Measurements from ENCODE around the gene FNIP1.
A peak's percentile ranks its signal among the peaks of the same experiment; 100 is the strongest.
"Not testable (repeated sequence)": the region's sequence is repeated elsewhere in the genome, so short reads cannot be mapped to it uniquely, and the experiment has no call there.

Gene FNIP1

GRCh38 chr5:131634996-131635683 lies 161.7 kb downstream of the FNIP1 start, which contains the start of gene RAPGEF6:
TSS of gene RAPGEF6 (minus strand) at chr5:131635229. CDS start at chr5:131635030, 199 bp downstream.
- peak; percentile 99 for DNase-seq

- peak; percentile 84 for DNase-seq
Observed at GRCh38 chr5:131634666-131634995, 162.2 kb downstream of the FNIP1 start.

- DNase-seq: no peak
Observed at GRCh38 chr5:131634238-131634637, 162.6 kb downstream of the FNIP1 start.

GRCh38 chr5:131633830-131634229 lies 163.0 kb downstream of the FNIP1 start:
- DNase-seq: peak; percentile 50

GRCh38 chr5:131630963-131631350 lies 165.9 kb downstream of the FNIP1 start:
- no peak for DNase-seq

DNA sequence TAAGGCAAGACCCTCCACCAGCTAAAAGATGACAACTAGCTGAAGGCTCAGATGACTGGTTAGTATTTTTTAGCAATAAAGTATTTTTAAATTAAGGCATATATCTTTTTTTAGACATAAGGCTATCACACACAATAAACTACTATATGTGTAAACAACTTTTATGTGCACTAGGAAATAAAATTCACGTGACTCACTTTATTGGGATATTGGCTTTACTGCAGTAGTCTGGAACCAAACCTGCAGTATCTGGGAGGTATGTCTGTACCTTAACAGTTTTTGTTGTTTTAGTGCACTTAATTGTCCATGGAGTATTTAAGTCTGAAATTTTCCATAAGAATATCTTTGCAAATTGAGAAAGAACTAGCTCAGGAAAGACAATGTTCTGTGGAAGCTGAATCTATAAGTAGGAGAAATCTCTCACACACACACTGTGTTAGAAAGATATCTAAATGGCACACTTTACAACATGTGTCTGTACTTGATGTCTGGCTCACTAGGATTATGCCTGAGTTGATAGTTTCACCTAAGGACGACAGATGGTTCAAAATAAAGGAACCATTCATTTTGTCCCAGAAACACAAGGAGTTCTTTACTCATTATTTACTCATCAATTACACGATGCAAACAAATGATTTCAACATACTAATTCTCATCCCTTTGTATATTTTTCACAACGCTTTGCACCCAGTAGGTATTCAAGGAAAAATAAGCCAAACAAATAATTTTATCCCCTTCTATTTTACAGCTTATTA lies 166.4 kb downstream of the FNIP1 start:
- DNase-seq: peak; percentile 63

DNA sequence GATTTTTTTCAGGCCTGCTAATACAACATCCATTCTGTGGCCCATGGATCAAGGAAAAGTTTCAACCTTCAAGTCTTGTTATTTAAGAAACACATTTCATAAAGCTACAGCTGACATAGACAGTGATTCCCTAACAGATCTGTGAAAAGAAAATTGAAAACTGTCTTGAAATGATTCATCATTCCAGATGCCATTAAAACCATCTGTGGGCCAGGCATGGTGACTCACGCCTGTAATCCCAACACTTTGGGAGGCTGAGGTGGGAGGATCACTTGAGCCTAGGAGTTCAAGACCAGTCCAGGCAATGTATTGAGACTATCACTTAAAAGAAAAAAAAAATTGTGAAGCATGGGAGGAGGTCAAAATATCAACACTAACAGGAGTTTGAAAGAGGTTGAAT lies 167.8 kb downstream of the FNIP1 start:
- DNase-seq: no peak

DNA sequence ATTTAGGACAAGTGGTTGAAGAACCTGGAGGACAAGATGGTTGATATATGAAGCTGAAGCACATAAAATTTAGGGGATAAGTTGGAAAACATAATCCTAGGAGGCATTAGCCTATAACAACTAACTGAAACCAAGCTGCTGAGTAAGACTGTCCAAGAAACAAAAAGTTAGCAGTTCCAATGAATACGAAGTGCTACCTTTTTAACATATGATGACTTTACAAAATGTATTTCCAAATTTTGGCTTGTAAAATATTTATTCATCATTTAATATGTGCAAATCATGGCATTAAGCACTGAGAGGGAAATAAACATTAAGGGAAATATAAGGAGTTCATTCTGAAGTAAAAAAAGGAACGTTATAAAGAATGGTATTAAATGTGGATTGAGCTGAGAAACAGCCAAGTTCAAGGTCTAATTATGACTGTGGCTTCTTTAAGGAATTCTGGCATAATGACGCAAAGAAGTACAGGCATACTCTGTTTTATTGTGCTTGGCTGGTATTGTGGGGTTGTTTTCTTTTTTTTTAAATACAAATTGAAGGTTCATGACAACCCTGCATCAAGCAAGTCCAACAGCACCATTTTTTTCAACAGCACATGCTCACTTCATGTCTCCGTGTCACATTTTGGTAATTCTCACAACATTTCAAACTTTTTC lies 169.5 kb downstream of the FNIP1 start:
- DNase-seq: no peak

GRCh38 chr5:131622633-131623032 lies 174.2 kb downstream of the FNIP1 start:
- DNase-seq: no peak

GRCh38 chr5:131621164-131621563 lies 175.7 kb downstream of the FNIP1 start:
- not testable (repeated sequence) for DNase-seq

DNA sequence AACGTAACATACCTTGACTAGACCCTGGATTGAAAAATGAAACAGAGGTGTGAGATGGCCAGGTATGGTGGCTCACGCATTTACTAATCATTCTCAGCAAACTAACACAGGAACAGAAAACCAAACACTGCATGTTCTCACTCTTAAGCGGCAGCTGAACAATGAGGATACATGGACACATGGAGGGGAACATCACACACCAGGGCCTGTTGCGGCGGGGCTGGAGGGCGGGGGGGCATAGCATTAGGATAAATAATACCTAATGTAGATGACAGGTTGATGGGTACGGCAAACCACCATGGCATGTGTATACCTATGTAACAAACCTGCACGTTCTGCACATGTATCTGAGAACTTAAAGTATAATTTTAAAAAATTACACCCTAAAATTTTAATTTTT lies 177.7 kb downstream of the FNIP1 start:
- no peak for DNase-seq

DNA sequence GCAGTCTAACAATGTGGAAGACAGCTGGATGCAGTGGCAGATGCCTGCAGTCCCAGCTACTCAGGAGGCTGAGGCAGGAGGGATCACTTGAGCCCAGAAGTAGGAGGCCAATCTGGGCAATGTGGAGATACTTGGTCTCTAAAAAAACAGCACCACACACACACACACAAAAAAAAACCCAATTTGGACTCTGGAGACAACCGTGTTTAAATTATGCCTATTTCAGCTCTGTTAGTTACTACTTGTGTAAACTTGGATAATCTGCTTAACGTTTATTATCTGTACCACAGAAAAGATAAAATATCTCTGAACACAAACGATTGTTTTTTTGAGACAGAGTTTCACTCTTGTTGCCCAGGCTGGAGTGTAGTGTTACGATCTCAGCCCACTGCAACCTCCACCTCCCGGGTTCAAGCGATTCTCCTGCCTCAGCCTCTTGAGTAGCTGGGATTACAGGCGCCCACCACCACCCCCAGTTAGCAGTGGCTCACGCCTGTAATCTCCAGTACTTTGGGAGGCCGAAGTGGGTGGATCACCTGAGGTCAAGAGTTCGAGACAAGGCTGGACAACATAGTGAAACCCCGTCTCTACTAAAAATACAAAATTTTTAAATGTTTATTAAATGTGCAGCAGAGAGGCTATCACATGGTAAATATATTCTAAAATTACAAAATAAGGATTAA lies 179.5 kb downstream of the FNIP1 start:
- no peak for DNase-seq

GRCh38 chr5:131615957-131616356 lies 180.9 kb downstream of the FNIP1 start:
- DNase-seq: no peak

DNA sequence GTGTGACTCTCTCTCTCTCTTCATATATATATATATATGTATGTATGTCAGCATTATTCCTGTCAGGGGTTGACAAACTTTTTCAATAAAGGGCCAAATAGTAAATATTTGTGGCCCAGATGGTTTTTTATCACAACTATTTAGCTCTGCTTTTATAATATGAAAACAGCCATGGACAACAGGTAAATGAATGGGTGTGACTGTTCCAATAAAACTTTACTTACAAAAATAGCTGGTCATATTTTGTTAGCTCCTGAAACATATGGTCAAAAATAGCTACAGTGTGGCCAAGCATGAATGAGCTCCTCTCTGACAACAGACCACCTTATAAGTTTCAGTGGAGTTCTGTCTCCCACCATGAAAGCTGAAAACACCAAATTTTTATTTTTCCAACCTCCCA lies 183.4 kb downstream of the FNIP1 start:
- no peak for DNase-seq

- no peak for DNase-seq
Observed at GRCh38 chr5:131611064-131611381, 185.8 kb downstream of the FNIP1 start.

GRCh38 chr5:131610198-131611063 lies 186.4 kb downstream of the FNIP1 start:
- DNase-seq: no peak

- no peak for DNase-seq
Observed at GRCh38 chr5:131609774-131610173, 187.0 kb downstream of the FNIP1 start.

DNA sequence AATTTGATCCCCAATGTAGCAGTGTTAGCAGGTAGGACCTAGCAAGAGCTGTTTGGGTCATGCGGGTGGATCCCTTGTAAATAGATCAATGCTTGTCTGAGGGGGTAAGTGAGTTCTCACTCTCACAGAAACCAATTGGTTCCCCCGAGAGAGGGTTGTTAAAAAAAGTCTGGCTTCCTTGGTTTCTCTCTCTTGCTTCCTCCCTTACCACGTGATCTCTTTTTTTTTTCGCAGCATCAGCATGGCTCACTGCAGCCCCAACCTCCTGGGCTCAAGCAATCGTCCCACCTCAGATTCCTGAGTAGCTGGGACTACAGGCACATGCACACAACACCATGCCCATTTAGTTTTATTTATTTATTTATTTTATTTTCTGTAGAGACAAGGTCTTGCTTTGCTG lies 188.2 kb downstream of the FNIP1 start:
- DNase-seq: no peak

DNA sequence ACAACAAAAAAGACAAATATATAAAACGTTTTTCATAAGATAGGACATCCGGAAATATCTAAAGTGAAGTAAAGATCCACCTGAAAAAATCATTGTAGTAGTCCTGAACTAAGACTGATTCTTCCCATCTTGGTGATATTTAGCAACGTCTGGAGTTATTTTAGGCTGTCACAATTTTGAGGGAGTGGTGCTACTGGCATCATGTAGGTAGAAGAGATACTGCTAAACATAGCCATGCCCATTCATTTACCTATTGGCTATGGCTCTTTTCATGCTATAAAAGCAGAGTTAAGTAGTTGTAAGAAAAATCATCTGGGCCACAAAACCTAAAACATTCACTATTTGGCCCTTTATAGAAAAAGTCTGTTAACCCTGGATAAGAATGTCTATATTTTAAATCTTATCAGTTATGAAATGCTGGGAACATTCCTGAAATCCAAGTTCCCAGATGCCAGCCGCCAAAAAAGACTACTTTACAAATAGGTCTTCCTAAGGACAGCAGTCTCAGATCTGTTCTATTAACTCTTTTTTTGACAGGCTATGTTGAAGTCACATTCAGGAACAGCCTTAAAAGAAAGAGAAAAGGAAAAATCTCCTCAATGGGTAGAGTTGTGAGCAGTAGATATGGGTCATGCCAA lies 188.8 kb downstream of the FNIP1 start:
- DNase-seq: no peak

GRCh38 chr5:131607418-131607817 lies 189.4 kb downstream of the FNIP1 start:
- peak; percentile 31 for DNase-seq

- DNase-seq: no peak
Observed at GRCh38 chr5:131605086-131605485, 191.7 kb downstream of the FNIP1 start.
